DND-41 (cell line): ENCODE data around the gene TMEM238L.

Experiments
- ATAC-seq: fragments of 200-7000 bp; cut with Tn5 transposase; 3 replicates; pipeline ENCODE4 v1.9.1; 2021; ENCODE audit warnings: low read depth; ENCODE audit not compliant: insufficient read depth
- DNase-seq: peaks from one replicate; pipeline ENCODE4 v3.0.0-alpha.2; 2020
- H2AFZ ChIP-seq: 2 replicates; pipeline ENCODE4 v1.6.0; 2012; ENCODE audit warnings: low read depth, low read length
- H3K27ac ChIP-seq: 2 replicates; pipeline ENCODE4 v1.5.1; 2012; ENCODE audit warnings: low read length, inconsistent platforms
- H3K27me3 ChIP-seq: fragments of 200-600 bp; sonication (generic); 2 replicates; pipeline ENCODE4 v1.6.0; 2012; ENCODE audit warnings: low read length, mild to moderate bottlenecking, inconsistent platforms; ENCODE audit not compliant: insufficient read depth, poor library complexity
- H3K36me3 ChIP-seq: 2 replicates; pipeline ENCODE4 v1.5.1; 2012; ENCODE audit warnings: low read length, inconsistent platforms; ENCODE audit not compliant: insufficient read depth
- H3K4me1 ChIP-seq: 2 replicates; pipeline ENCODE4 v1.5.1; 2012; ENCODE audit warnings: mild to moderate bottlenecking, low read length; ENCODE audit not compliant: insufficient read depth
- H3K4me2 ChIP-seq: 2 replicates; pipeline ENCODE4 v1.6.0; 2012; ENCODE audit warnings: mild to moderate bottlenecking, moderate library complexity, low read length, inconsistent platforms; ENCODE audit not compliant: insufficient read depth
- H3K4me3 ChIP-seq, 2 experiments: fragments of 200-600 bp in 1 of 2; shearing (Covaris generic) in 1 of 2; 2 replicates each; pipeline ENCODE4 v1.5.1; 2012 to 2016; ENCODE audit warnings: inconsistent platforms in 2 of 2, low read length in 2 of 2, mild to moderate bottlenecking in 2 of 2, low read depth in 1 of 2, moderate library complexity in 1 of 2
- H3K79me2 ChIP-seq: 2 replicates; pipeline ENCODE4 v1.6.0; 2012; ENCODE audit warnings: low read length, inconsistent platforms; ENCODE audit not compliant: insufficient read depth
- H3K9ac ChIP-seq: 2 replicates; pipeline ENCODE4 v1.6.0; 2012; ENCODE audit warnings: low read depth, mild to moderate bottlenecking, inconsistent platforms, low read length, moderate library complexity
- H3K9me3 ChIP-seq: 2 replicates; pipeline ENCODE4 v1.5.1; 2012; ENCODE audit warnings: low read length, moderate library complexity, mild to moderate bottlenecking, inconsistent platforms; ENCODE audit not compliant: insufficient read depth, severe bottlenecking
- H4K20me1 ChIP-seq: 2 replicates; pipeline ENCODE4 v1.6.0; 2012; ENCODE audit warnings: low read length; ENCODE audit not compliant: insufficient read depth
- CTCF ChIP-seq: IDR thresholded peaks from 2 replicates; pipeline ENCODE4 v1.5.1; 2012; ENCODE audit warnings: borderline replicate concordance, low read length, moderate library complexity, mild to moderate bottlenecking; ENCODE audit not compliant: poor library complexity, severe bottlenecking; ENCODE audit errors: extremely low read depth
- EZH2 ChIP-seq: IDR thresholded peaks from 3 replicates; pipeline ENCODE4 v1.6.1; 2012; ENCODE audit warnings: borderline replicate concordance, low read depth, mild to moderate bottlenecking, moderate library complexity, low read length, inconsistent platforms; ENCODE audit not compliant: severe bottlenecking

TMEM238L gene

GRCh38 chr17:10821054-10821453, 17.2 kb upstream of the TMEM238L start:
- TF ChIP-seq EZH2 (no peak), CTCF (no peak)
- DNase-seq (no peak), ATAC-seq (no peak)
- Histone ChIP-seq H2AFZ (no peak overlapping the region), H3K9ac (no peak overlapping the region), H3K9me3 (no peaks in the 10 kb centered on the region), H3K36me3 (no peaks in the 10 kb centered on the region), H4K20me1 (no peaks in the 10 kb centered on the region), H3K4me1 (no peaks in the 10 kb centered on the region), H3K79me2 (no peaks in the 10 kb centered on the region), H3K27ac (no peak overlapping the region), H3K27me3 (peaks cover 2% of the 10 kb centered on the region), H3K4me2 (no peak overlapping the region), H3K4me3 (no peak overlapping the region)

DNA sequence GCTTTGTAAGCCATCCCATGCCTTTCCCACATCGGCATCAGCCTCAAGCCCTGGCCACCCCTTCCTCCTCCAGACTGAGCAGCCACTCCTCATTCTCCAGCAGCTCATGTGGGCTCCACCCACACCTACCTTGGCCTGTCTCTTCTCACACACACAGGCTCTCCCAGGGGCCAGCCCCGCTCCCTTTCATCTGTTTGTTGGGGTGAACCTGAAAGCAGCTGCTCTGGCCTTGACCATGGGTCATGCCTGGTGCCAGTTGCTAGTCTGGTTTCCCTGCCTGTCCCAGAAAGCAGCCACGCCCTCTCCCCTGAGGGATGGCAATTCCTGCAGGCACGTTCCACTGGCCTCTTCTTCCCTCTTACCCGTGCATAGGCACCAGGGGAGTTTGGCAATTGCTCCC, 11.4 kb upstream of the TMEM238L start:
- Histone ChIP-seq H3K4me3 (no peak overlapping the region), H3K9ac (no peak overlapping the region), H3K36me3 (no peaks in the 10 kb centered on the region), H3K4me2 (no peak overlapping the region), H3K27ac (no peak overlapping the region), H3K9me3 (no peaks in the 10 kb centered on the region), H3K27me3 (peaks cover 2% of the 10 kb centered on the region), H3K79me2 (no peaks in the 10 kb centered on the region), H2AFZ (no peak overlapping the region), H3K4me1 (no peaks in the 10 kb centered on the region), H4K20me1 (no peaks in the 10 kb centered on the region)
- DNase-seq (no peak), ATAC-seq (no peak)
- TF ChIP-seq EZH2 (no peak), CTCF (no peak)

GRCh38 chr17:10814075-10814474, 10.2 kb upstream of the TMEM238L start:
- H3K4me1 ChIP-seq = no peaks in the 10 kb centered on the region
- DNase-seq (no peak), ATAC-seq (no peak)
- no peak overlapping the region for H3K9ac ChIP-seq
- H3K4me3 ChIP-seq = no peak overlapping the region
- H2AFZ ChIP-seq = no peak overlapping the region
- no peaks in the 10 kb centered on the region for H3K9me3 ChIP-seq
- no peak overlapping the region for H3K27ac ChIP-seq
- H3K79me2 ChIP-seq = no peaks in the 10 kb centered on the region
- no peaks in the 10 kb centered on the region for H3K36me3 ChIP-seq
- no peak for TF ChIP-seq EZH2
- no peak for TF ChIP-seq CTCF
- no peaks in the 10 kb centered on the region for H3K27me3 ChIP-seq
- H4K20me1 ChIP-seq = no peaks in the 10 kb centered on the region
- no peak overlapping the region for H3K4me2 ChIP-seq

DNA sequence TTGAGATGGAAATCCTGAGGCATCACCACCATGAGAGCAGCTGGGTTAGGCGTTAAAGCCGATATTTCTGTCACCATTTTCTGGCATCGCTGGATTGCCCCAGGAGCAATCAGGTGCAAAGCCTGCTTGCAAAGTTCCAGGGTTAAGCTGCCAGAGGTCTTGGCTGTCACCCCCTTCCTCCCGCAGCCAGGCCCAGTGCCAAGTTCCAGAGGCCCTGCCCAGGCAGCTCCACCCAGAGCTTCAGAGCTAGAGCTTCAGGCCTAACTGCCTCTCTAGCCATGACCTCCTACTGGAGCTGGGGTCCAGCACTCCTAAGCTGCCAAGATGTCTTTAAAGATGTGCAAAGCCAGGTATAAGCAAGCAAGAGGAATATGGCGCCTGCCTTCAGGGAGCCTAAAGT, 8.8 kb upstream of the TMEM238L start:
- H3K4me3 ChIP-seq = no peak overlapping the region
- H3K79me2 ChIP-seq = no peaks in the 10 kb centered on the region
- ATAC-seq = no peak
- TF ChIP-seq EZH2 (no peak), CTCF (no peak)
- no peak overlapping the region for H2AFZ ChIP-seq
- no peaks in the 10 kb centered on the region for H3K4me1 ChIP-seq
- no peaks in the 10 kb centered on the region for H3K9me3 ChIP-seq
- no peaks in the 10 kb centered on the region for H4K20me1 ChIP-seq
- peaks cover 3% of the 10 kb centered on the region for H3K27me3 ChIP-seq
- H3K4me2 ChIP-seq = no peak overlapping the region
- DNase-seq = no peak
- no peak overlapping the region for H3K27ac ChIP-seq
- no peaks in the 10 kb centered on the region for H3K36me3 ChIP-seq
- H3K9ac ChIP-seq = no peak overlapping the region
